Gastrocnemius medialis (tissue), 4 donors: ENCODE data around the gene PLPP1.

Experiments
- POLR2A ChIP-seq, 2 donors: fragments of 450-650 bp; IDR thresholded peaks; one replicate each; pipeline ENCODE4 v1.6.1; 2017; ENCODE audit warnings: antibody characterized with exemption in 2 of 2, mild to moderate bottlenecking in 2 of 2, moderate library complexity in 2 of 2
- TF ChIP-seq, protein P1 (sequence below), 5 experiments: fragments of 450-650 bp in 3 of 5; fragments of 200-600 bp in 2 of 5; sonication (generic) in 2 of 5; IDR thresholded peaks in 4 of 5; conservative IDR thresholded peaks in 1 of 5; 1 replicate in 4 of 5; 2 replicates in 1 of 5; pipeline ENCODE4 v1.5.1; 2016 to 2019; ENCODE audit warnings: antibody characterized with exemption in 5 of 5, mild to moderate bottlenecking in 3 of 5, moderate library complexity in 3 of 5

DNA sequence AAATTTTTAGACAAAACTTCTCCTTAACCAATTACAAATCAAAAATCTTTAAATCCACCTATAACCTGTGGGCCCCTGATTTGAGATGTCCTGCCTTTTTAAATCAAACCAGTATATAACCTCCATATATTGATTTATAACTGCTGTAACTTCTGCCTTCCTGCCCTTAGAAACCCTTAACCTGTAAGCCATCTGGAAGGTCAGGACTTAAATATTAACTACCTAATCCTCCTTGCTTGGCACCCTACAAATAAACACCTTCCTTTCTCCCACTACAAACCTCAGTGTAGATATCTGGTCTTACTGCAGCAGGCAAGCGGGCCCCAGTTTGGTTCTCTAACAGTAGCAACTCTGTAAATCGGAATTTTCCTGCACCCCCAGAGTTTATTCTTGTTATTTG lies 143.1 kb downstream of the PLPP1 start:
- TF ChIP-seq, protein P1, sequence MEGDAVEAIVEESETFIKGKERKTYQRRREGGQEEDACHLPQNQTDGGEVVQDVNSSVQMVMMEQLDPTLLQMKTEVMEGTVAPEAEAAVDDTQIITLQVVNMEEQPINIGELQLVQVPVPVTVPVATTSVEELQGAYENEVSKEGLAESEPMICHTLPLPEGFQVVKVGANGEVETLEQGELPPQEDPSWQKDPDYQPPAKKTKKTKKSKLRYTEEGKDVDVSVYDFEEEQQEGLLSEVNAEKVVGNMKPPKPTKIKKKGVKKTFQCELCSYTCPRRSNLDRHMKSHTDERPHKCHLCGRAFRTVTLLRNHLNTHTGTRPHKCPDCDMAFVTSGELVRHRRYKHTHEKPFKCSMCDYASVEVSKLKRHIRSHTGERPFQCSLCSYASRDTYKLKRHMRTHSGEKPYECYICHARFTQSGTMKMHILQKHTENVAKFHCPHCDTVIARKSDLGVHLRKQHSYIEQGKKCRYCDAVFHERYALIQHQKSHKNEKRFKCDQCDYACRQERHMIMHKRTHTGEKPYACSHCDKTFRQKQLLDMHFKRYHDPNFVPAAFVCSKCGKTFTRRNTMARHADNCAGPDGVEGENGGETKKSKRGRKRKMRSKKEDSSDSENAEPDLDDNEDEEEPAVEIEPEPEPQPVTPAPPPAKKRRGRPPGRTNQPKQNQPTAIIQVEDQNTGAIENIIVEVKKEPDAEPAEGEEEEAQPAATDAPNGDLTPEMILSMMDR (IDR thresholded peaks at IDR 0.05 in 4 of 5, conservative IDR thresholded peaks at IDR 0.05 in 1 of 5) = no peak
- TF ChIP-seq POLR2A (IDR thresholded peaks at IDR 0.05) = no peak
